ENCODE measurements around the gene CD247. TPM values are rescaled to one million over a fixed set of nuclear protein-coding genes. Genes with fewer than 3 reads are reported as not detected.

Gene CD247
- total RNA-seq, 1 experiment from 2014 or later = 0.97 TPM

DNA sequence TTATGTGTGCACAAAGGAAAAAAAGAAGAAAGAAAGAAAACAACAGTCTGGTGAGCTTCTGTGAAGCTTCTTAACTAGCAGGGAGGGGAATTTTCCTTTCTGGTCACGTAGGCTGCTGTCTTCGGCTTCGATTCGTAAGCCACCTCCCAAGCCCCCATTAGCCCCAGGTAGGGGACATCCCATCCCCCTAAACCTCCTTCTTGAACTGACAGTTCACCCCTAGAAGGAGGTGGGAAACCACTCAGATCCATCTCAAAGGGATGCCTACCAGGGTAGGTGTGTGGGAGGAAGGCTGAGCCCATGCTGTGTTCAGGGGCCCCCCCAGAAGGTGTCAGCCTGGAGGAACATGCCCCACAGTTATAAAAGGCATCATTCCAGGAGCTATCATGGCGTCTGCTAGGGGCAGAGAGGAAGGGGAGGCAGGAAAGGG lies 25.8 kb downstream of the CD247 start:
- CTCF ChIA-PET = interaction anchor here (0.7 kb wide), 1 partner anchor 612 kb away, joined by 13 read pairs; no protein-coding TSS in a partner anchor
- H3K36me3 Mint-ChIP-seq (ENCODE audit: insufficient read depth, unreplicated experiment) = no peaks in the 10 kb centered on the region
- no peaks in the 10 kb centered on the region for H3K4me1 Mint-ChIP-seq (ENCODE audit: low read depth, unreplicated experiment)
- H3K27me3 Mint-ChIP-seq (ENCODE audit: unreplicated experiment) = peaks cover 61% of the 10 kb centered on the region
- no peak overlapping the region for H3K4me3 Mint-ChIP-seq (ENCODE audit: low read depth, unreplicated experiment)
- no peak overlapping the region for H3K27ac Mint-ChIP-seq (ENCODE audit: unreplicated experiment)
- no peaks in the 10 kb centered on the region for H3K9me3 Mint-ChIP-seq (ENCODE audit: low read depth, unreplicated experiment)
- BruUV-seq (replicated peaks) = no TSS peak
- DNase-seq = no peak
- TF ChIP-seq, protein P1, sequence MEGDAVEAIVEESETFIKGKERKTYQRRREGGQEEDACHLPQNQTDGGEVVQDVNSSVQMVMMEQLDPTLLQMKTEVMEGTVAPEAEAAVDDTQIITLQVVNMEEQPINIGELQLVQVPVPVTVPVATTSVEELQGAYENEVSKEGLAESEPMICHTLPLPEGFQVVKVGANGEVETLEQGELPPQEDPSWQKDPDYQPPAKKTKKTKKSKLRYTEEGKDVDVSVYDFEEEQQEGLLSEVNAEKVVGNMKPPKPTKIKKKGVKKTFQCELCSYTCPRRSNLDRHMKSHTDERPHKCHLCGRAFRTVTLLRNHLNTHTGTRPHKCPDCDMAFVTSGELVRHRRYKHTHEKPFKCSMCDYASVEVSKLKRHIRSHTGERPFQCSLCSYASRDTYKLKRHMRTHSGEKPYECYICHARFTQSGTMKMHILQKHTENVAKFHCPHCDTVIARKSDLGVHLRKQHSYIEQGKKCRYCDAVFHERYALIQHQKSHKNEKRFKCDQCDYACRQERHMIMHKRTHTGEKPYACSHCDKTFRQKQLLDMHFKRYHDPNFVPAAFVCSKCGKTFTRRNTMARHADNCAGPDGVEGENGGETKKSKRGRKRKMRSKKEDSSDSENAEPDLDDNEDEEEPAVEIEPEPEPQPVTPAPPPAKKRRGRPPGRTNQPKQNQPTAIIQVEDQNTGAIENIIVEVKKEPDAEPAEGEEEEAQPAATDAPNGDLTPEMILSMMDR (IDR thresholded peaks at IDR 0.05; ENCODE audit: unreplicated experiment) = no peak
- intact Hi-C loops (cut with micrococcal nuclease; ENCODE audit: unreplicated experiment) = no loop called here

DNA sequence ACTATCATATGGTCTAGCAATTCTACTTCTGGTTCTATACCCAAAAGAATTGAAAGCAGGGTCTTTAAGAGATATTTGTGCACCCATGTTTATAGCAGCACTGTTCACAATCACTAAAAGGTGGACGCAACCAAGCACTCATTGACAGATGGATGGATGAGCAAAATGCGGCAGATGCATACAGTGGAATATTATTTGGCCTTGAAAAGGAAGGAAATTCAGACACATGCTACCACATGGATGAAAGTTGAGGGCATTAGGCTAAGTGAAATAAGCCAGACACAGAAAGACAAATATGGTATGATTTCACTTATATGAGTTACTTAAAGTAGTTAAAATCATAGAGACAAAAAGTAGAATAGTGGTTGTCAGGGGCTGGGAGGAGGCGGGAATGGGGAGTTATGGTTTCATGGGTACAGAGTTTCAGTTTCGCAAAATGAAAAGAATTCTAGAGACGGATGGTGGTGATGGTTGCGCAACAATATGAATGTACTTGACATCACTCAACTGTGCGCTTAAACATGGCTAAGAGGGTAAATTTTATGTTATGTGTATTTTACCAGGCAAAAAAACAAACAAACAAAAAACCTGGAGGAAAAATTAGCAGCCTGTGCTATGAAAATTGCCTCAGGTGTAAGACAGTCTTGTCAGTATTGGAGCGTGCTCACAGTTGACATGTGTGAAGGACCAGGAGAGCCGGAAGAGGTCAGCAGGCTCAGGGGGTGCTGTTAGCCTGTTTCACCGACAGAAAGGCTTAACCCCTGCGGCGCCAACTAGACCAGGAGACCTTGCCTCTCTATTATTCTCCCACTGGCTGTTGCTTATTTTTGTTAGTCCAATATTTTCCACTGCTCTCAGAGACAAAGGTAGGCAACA lies 26.5 kb downstream of the CD247 start:
- no peak for DNase-seq
- no peak overlapping the region for H3K4me3 Mint-ChIP-seq (ENCODE audit: low read depth, unreplicated experiment)
- CTCF ChIA-PET = interaction anchor here (0.7 kb wide), 1 partner anchor 600 kb away, joined by 3 read pairs; no protein-coding TSS in a partner anchor
- H3K27ac Mint-ChIP-seq (ENCODE audit: unreplicated experiment) = no peak overlapping the region
- no TSS peak for BruUV-seq (replicated peaks)
- no peaks in the 10 kb centered on the region for H3K4me1 Mint-ChIP-seq (ENCODE audit: low read depth, unreplicated experiment)
- TF ChIP-seq, protein P1 (IDR thresholded peaks at IDR 0.05; ENCODE audit: unreplicated experiment) = no peak
- H3K9me3 Mint-ChIP-seq (ENCODE audit: low read depth, unreplicated experiment) = no peaks in the 10 kb centered on the region
- intact Hi-C loops (cut with micrococcal nuclease; ENCODE audit: unreplicated experiment) = no loop called here
- peaks cover 55% of the 10 kb centered on the region for H3K27me3 Mint-ChIP-seq (ENCODE audit: unreplicated experiment)
- H3K36me3 Mint-ChIP-seq (ENCODE audit: insufficient read depth, unreplicated experiment) = no peaks in the 10 kb centered on the region

DNA sequence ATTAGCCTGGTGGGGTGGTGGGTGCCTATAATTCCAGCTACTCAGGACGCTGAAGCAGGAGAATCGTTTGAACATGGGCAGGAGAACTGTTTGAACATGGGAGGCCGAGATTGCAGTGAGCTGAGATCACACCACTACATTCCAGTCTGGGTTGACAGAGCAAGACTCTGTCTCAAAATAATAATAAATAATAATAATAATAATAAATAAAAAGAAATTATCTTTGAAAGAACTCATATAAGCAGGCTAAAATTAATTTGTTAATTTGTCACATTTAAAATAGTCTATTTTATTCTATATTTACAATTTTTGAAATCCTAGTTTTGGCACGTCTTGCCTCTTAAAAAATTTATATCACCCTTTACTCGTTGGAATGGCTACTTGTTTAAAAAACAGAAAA lies 27.6 kb downstream of the CD247 start:
- BruUV-seq (replicated peaks) = no TSS peak
- Mint-ChIP-seq H3K4me1 (ENCODE audit: low read depth, unreplicated experiment) (no peaks in the 10 kb centered on the region), H3K36me3 (ENCODE audit: insufficient read depth, unreplicated experiment) (no peaks in the 10 kb centered on the region), H3K9me3 (ENCODE audit: low read depth, unreplicated experiment) (no peaks in the 10 kb centered on the region), H3K27ac (ENCODE audit: unreplicated experiment) (no peak overlapping the region), H3K4me3 (ENCODE audit: low read depth, unreplicated experiment) (no peak overlapping the region), H3K27me3 (ENCODE audit: unreplicated experiment) (peaks cover 55% of the 10 kb centered on the region)
- DNase-seq = no peak
- intact Hi-C loops (cut with micrococcal nuclease; ENCODE audit: unreplicated experiment) = no loop called here
- CTCF ChIA-PET = interaction anchor here (0.7 kb wide), 1 partner anchor 601 kb away, joined by 3 read pairs; no protein-coding TSS in a partner anchor
- TF ChIP-seq, protein P1 (IDR thresholded peaks at IDR 0.05; ENCODE audit: unreplicated experiment) = no peak

DNA sequence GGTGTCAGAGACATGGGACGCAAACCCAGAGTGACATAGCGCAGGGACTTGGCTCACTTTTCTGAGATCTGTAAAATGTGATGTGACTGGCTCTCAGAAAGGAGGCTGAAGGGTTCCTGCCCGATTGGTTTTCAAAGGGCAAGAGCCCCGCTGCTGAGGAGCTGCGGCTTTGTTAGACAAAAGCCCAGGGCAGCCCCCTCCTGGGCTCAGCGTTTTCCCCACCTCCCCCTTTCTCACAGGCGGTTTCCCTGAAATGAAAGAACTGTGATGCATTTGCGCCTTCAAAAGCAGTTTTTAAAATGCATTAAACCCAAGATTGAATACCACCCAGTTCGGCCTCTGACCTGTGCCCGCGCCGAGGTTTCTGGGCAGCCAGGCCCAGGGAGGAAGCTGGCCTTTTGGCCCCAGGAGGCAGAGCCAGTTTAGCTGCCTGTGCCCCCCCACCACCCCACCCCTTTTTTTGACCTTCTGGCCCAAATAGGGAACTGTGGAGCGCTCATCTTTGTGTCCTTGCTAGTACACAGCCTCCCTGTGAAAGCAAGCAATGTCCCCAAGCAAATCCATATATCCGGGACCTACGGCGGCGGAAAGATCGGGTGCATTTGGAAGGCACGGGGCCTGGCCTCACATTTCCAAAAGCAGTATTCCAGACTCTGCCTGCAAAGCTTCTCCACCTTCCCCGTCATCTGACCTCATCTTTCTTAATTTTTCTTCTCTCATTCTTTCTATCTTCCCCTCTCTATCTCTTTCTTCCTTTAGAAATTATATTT lies 28.6 kb downstream of the CD247 start:
- CTCF ChIA-PET = no interaction called here
- no TSS peak for BruUV-seq (replicated peaks)
- Mint-ChIP-seq H3K4me1 (ENCODE audit: low read depth, unreplicated experiment) (no peaks in the 10 kb centered on the region), H3K9me3 (ENCODE audit: low read depth, unreplicated experiment) (no peaks in the 10 kb centered on the region), H3K27ac (ENCODE audit: unreplicated experiment) (no peak overlapping the region), H3K36me3 (ENCODE audit: insufficient read depth, unreplicated experiment) (no peaks in the 10 kb centered on the region), H3K4me3 (ENCODE audit: low read depth, unreplicated experiment) (no peak overlapping the region), H3K27me3 (ENCODE audit: unreplicated experiment) (peaks cover 55% of the 10 kb centered on the region)
- intact Hi-C loops (cut with micrococcal nuclease; ENCODE audit: unreplicated experiment) = no loop called here
- no peak for DNase-seq
- TF ChIP-seq, protein P1 (IDR thresholded peaks at IDR 0.05; ENCODE audit: unreplicated experiment) = no peak
